T-cell (primary cell): ENCODE results near the gene SDK2. TPM values are rescaled to one million over a fixed set of nuclear protein-coding genes. Genes with fewer than 3 reads are reported as not detected.
A peak's percentile ranks its signal among the peaks of the same experiment; 100 is the strongest.

Experiments used
- ATAC-seq, 4 experiments: fragments of 200-7000 bp in 3 of 4; fragments of 150-1000 bp in 1 of 4; cut with Tn5 transposase; replicated peaks in 1 of 4; 1 replicate in 3 of 4; 2 replicates in 1 of 4; pipeline ENCODE4 v1.10.0; 2021; ENCODE audit warnings: moderate library complexity in 3 of 4, mild to moderate bottlenecking in 2 of 4, moderate number of reproducible peaks in 1 of 4
- CTCF ChIA-PET, 2 donors: fragments of 300-600 bp; sonication (Branson Sonifier 250); formaldehyde crosslinking; loops; one replicate each; lab custom pipeline; 2022; ENCODE audit warnings: antibody characterized with exemption in 2 of 2; lab: Charles Lee
- POLR2A ChIA-PET, 2 donors: fragments of 300-600 bp; sonication (Branson Sonifier 250); formaldehyde crosslinking; loops; one replicate each; lab custom pipeline; 2022; ENCODE audit warnings: antibody characterized with exemption in 2 of 2; lab: Charles Lee
- DNase-seq, 35 experiments: peaks; one replicate each; pipeline versions ENCODE4 v3.0.0 to v3.0.0-alpha.2; 2013 to 2023
- H3K27ac ChIP-seq: one replicate; pipeline ENCODE4 v1.5.1; 2013; ENCODE audit warnings: low read length
- H3K27me3 ChIP-seq, 2 experiments: replicated peaks in 1 of 2; 1 replicate in 1 of 2; 2 replicates in 1 of 2; pipeline versions ENCODE4 v1.6.1 to v1.7.0; 2013; ENCODE audit warnings: low read length in 1 of 2, mixed read lengths in 1 of 2; ENCODE audit not compliant: control insufficient read depth in 2 of 2, insufficient read depth in 2 of 2; ENCODE audit errors: extremely low read depth in 1 of 2
- H3K36me3 ChIP-seq, 2 donors: 1 replicate in 1 of 2; 2 replicates in 1 of 2; pipeline versions ENCODE4 v1.6.1 to v1.7.0; 2013; ENCODE audit warnings: low read length in 1 of 2; ENCODE audit not compliant: control insufficient read depth in 2 of 2, insufficient read depth in 1 of 2; ENCODE audit errors: extremely low read depth in 1 of 2
- H3K4me1 ChIP-seq, 2 experiments: 1 replicate in 1 of 2; 2 replicates in 1 of 2; pipeline versions ENCODE4 v1.6.1 to v1.7.0; 2013; ENCODE audit warnings: low read length in 2 of 2, mixed read lengths in 1 of 2; ENCODE audit not compliant: insufficient read depth in 2 of 2, control insufficient read depth in 1 of 2; ENCODE audit errors: extremely low read depth in 1 of 2
- H3K4me3 ChIP-seq, 2 donors: 1 replicate in 1 of 2; 2 replicates in 1 of 2; pipeline versions ENCODE4 v1.5.1 to v1.7.0; 2013; ENCODE audit warnings: mild to moderate bottlenecking in 2 of 2, low read length in 1 of 2, moderate library complexity in 1 of 2; ENCODE audit not compliant: control insufficient read depth in 1 of 2; ENCODE audit errors: extremely low read depth in 1 of 2
- H3K9me3 ChIP-seq: 2 replicates; pipeline ENCODE4 v1.7.0; 2013
- H3K27ac Mint-ChIP-seq, 2 donors: one replicate each; pipeline ENCODE4 v1.8.0; 2020 to 2021; ENCODE audit warnings: mild to moderate bottlenecking in 2 of 2, mixed read lengths in 2 of 2
- H3K27me3 Mint-ChIP-seq, 2 donors: one replicate each; pipeline ENCODE4 v1.8.0; 2021 to 2022; ENCODE audit warnings: mixed read lengths in 2 of 2
- H3K36me3 Mint-ChIP-seq: one replicate; pipeline ENCODE4 v1.8.0; 2021; ENCODE audit warnings: mixed read lengths
- H3K4me1 Mint-ChIP-seq, 3 donors: one replicate each; pipeline ENCODE4 v1.8.0; 2020 to 2022; ENCODE audit warnings: mixed read lengths in 3 of 3, mild to moderate bottlenecking in 1 of 3
- H3K4me3 Mint-ChIP-seq, 3 donors: one replicate each; pipeline ENCODE4 v1.8.0; 2020 to 2022; ENCODE audit warnings: mild to moderate bottlenecking in 3 of 3, mixed read lengths in 3 of 3, moderate library complexity in 3 of 3
- H3K9me3 Mint-ChIP-seq, 3 donors: one replicate each; pipeline ENCODE4 v1.8.0; 2020 to 2022; ENCODE audit warnings: mixed read lengths in 3 of 3
- WGBS: methylation state at CpG from one replicate; pipeline ENCODE4 v1.1.5; 2013; ENCODE audit warnings: missing lambda C conversion rate; ENCODE audit not compliant: insufficient coverage; 5-methylcytosine and 5-hydroxymethylcytosine counted together
- total RNA-seq, 35 experiments: library from RNA in 6 of 35; stranded (reverse) in 6 of 35; fragments of 120-200 nt in 1 of 35; gene quantifications; one replicate each; pipeline versions ENCODE4 v1.2.1 to v1.2.4 and lab custom pipeline; 2013 to 2026

Gene SDK2
- total RNA-seq, 5 donors from 2014 or later (not counting 1 experiment from before 2014, with no cell fraction given), result 2.9 to 8.3 (median 4.8) TPM

DNA sequence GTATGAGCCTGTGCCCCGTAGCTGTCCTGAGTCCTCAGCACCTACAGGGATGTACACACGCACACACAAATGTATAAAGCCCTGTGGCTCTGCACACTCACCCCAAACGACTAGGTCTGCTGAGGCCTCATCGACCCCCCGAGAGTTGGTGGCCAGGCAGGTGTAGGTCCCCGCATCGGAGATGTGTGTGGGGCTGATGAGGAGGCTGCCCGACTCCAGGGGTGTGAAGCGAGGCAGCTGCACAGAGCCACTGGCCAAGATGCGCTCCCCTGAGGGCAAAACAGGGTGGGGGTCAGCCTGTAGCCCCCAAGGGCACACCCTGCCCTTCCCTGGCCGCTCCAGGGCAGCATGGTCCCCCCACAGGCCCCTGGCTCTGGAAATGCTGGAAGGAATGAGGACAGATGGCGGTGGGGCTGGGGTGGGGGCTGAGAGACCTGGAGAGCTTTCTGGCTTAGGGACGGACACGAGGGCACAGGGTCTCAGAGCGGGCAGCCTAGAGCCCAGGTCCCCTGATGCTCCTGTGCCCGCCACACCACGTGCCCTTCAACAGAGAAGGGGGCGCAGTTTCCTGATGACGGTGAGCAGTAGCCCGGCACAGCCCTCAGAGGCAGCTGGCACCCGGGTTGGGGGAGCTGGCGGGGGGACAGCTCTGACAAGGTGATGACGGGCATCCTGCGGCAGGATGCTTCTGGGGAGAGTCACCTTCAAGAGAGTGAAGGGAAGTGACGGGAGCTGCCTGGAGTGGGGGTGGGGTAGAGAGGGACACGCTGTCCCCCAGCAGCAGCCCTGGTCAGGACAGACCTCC lies 212.6 kb downstream of the SDK2 start:
- Mint-ChIP-seq H3K27ac (no peak overlapping the region), H3K9me3 (no peaks in the 10 kb centered on the region), H3K4me3 (no peak overlapping the region), H3K36me3 (no peaks in the 10 kb centered on the region), H3K27me3 (no peaks in the 10 kb centered on the region), H3K4me1 (peaks cover 7 to 17% (median 10%) of the 10 kb centered on the region in 3 donors)
- ATAC-seq, result peak in 2 of 4 experiments; percentile 40 to 59
- no peaks in the 10 kb centered on the region for H3K36me3 ChIP-seq
- no peaks in the 10 kb centered on the region for H3K9me3 ChIP-seq
- peaks cover 0 to 8% of the 10 kb centered on the region in 2 experiments for H3K27me3 ChIP-seq
- CTCF ChIA-PET, result interaction anchor here (0.6 to 2.6 kb wide), 7 partner anchors 276 to 887 kb away, joined by 3 to 20 read pairs (median 6); no protein-coding TSS in a partner anchor
- H3K4me1 ChIP-seq, result peaks cover 0 to 7% of the 10 kb centered on the region in 2 experiments
- no peak overlapping the region for H3K4me3 ChIP-seq
- 86% methylated on average over 25 of the region's 26 CpGs for WGBS
- no peak overlapping the region for H3K27ac ChIP-seq
- peak in 5 of 35 experiments; percentile 23 to 44 (median 32) for DNase-seq
- POLR2A ChIA-PET, result no interaction called here

DNA sequence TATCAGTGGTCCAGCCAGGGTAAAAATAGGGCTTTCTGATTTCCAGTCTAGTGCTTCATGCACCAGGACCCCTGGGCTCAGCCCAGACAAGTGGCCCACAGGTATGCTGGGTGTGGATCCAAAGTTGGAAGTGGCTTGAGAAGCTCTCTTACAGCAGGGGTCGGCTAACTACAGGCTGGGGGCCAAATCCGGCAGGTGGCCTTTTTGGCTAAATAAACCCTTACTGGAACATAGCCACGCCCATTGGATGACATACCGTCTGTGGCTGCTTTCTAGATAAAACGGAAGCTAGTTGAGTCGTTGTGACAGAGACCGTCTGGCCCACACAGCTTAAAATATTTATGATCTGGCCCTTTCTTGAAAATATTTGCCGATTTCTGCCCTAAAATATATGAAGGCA lies 213.4 kb downstream of the SDK2 start:
- H3K4me3 Mint-ChIP-seq, result no peak overlapping the region
- no peaks in the 10 kb centered on the region for H3K36me3 Mint-ChIP-seq
- POLR2A ChIA-PET, result no interaction called here
- Histone ChIP-seq H3K4me3 (no peak overlapping the region), H3K4me1 (peaks cover 0 to 7% of the 10 kb centered on the region in 2 experiments), H3K9me3 (no peaks in the 10 kb centered on the region), H3K27me3 (peaks cover 0 to 8% of the 10 kb centered on the region in 2 experiments), H3K27ac (no peak overlapping the region), H3K36me3 (no peaks in the 10 kb centered on the region)
- CTCF ChIA-PET, result interaction anchor here (0.6 to 2.6 kb wide), 6 partner anchors 277 to 704 kb away, joined by 3 to 20 read pairs (median 7); no protein-coding TSS in a partner anchor
- peak in 1 of 4 experiments; percentile 46 for ATAC-seq
- peak in 3 of 35 experiments; percentile 11 to 21 (median 18) for DNase-seq
- WGBS, result 61% methylated on average over 6 of the region's 8 CpGs
- H3K27me3 Mint-ChIP-seq, result no peaks in the 10 kb centered on the region
- no peaks in the 10 kb centered on the region for H3K9me3 Mint-ChIP-seq
- H3K27ac Mint-ChIP-seq, result no peak overlapping the region
- H3K4me1 Mint-ChIP-seq, result peaks cover 7 to 17% (median 10%) of the 10 kb centered on the region in 3 donors

DNA sequence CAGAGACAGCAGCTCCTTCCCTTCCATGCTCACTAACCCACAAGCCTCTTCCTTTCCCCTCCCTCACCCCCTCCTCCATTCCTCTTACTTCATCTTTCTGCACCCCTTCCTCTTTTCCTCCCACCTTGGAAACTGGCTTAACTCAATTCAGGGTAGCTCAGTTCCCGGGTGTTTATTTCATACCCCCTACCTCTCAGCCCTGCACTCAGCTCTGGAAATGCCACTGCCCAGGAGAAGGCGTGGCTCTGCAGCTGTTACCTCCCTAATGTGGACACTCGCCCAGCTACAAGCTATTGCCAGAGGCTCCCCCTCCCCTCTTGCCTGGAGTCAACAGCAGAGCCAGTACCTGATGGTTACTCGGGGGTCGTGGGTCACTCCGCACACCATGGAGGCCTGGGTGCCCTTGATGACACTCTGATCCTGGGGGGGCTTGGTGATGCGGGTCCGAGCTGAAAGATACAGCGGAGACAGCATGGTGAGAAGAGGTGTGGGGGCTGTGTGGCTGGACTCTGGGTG lies 214.0 kb downstream of the SDK2 start:
- ATAC-seq (no peak), DNase-seq (no peak)
- Mint-ChIP-seq H3K36me3 (no peaks in the 10 kb centered on the region), H3K4me3 (no peak overlapping the region), H3K4me1 (peaks cover 7 to 17% (median 10%) of the 10 kb centered on the region in 3 donors), H3K27ac (no peak overlapping the region), H3K27me3 (no peaks in the 10 kb centered on the region), H3K9me3 (no peaks in the 10 kb centered on the region)
- Histone ChIP-seq H3K36me3 (no peaks in the 10 kb centered on the region), H3K27ac (no peak overlapping the region), H3K4me3 (no peak overlapping the region), H3K27me3 (peaks cover 0 to 8% of the 10 kb centered on the region in 2 experiments), H3K9me3 (no peaks in the 10 kb centered on the region), H3K4me1 (peaks cover 0 to 7% of the 10 kb centered on the region in 2 experiments)
- WGBS, result 56% methylated on average over 3 of the region's 9 CpGs
- ChIA-PET CTCF (interaction anchor here (0.6 to 2.6 kb wide), 10 partner anchors 9 to 578 kb away, joined by 3 to 20 read pairs (median 4); no protein-coding TSS in a partner anchor), POLR2A (no interaction called here)

DNA sequence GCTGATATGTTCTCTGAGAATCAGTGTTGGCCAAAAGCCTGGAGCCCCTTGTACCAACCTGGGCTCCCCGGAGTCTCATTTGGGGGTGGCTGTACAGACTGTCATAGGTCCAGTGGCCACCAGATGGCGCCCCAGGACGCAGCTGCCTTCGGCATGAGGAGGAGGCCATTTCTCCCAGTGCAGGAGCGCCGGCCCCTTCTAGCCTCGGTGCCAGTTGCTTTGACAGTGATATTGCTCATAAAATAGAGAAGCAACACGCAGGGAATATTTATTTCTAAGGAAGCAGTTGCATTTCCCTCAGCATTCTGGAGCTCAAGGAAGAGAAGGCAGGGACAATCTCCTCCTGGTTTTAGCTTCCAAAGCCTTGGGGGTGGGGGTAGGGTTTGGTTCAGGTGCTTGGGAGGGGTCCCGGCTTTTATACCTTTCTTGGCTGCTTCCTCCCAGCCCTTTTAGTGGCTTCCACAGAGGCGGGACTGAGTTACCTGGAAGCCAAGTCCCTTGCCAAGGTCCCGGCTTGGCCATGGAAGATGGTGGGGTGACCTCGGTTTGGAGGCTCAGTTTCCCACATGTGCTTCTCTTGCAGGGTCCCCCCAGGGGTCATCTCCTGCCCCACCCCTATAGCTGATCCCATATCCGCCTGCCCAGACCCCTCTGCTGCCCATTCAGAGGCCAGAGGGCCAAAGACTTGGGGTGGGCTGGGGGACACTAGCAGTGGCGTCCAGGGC lies 214.6 kb downstream of the SDK2 start:
- Mint-ChIP-seq H3K36me3 (no peaks in the 10 kb centered on the region), H3K4me3 (peak overlapping the region in 1 of 3 donors; percentile 42), H3K27me3 (no peaks in the 10 kb centered on the region), H3K9me3 (no peaks in the 10 kb centered on the region), H3K27ac (peak overlapping the region in 1 of 2 donors; percentile 11), H3K4me1 (peaks cover 7 to 17% (median 10%) of the 10 kb centered on the region in 3 donors)
- peaks cover 0 to 8% of the 10 kb centered on the region in 2 experiments for H3K27me3 ChIP-seq
- H3K27ac ChIP-seq, result no peak overlapping the region
- 35% methylated on average over 11 of the region's 14 CpGs for WGBS
- H3K9me3 ChIP-seq, result no peaks in the 10 kb centered on the region
- POLR2A ChIA-PET, result no interaction called here
- peak; percentile 53 to 93 (median 82) for DNase-seq
- CTCF ChIA-PET, result interaction anchor here (0.7 to 2.6 kb wide), 8 partner anchors 8 to 579 kb away, joined by 3 to 20 read pairs (median 4); no protein-coding TSS in a partner anchor
- no peaks in the 10 kb centered on the region for H3K36me3 ChIP-seq
- ATAC-seq, result peak; percentile 92 to 95 (median 94)
- no peak overlapping the region for H3K4me3 ChIP-seq
- H3K4me1 ChIP-seq, result peaks cover 0 to 7% of the 10 kb centered on the region in 2 experiments

DNA sequence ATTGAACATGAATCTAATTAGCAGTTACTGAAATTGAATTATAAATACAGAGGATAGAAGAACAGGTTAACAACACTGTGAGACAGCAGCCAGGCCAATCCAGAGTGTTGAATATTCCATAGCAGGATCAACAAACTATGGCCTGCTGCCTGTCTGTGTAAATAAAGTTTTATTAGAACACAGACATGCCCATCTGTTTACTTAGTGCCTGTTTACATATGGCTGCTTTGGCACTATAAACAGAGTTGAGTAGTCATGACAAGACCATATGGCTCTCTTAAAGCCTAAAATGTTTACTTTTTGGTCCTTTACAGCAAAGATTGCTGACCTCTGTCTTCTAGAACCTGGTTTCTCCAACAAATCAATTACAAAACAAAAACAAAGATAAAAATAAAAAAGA lies 217.0 kb downstream of the SDK2 start:
- Histone ChIP-seq H3K36me3 (peaks cover 0 to 8% of the 10 kb centered on the region in 2 donors), H3K4me1 (peaks cover 0 to 7% of the 10 kb centered on the region in 2 experiments), H3K27ac (no peak overlapping the region), H3K27me3 (peaks cover 0 to 11% of the 10 kb centered on the region in 2 experiments), H3K4me3 (no peak overlapping the region), H3K9me3 (no peaks in the 10 kb centered on the region)
- H3K36me3 Mint-ChIP-seq, result no peaks in the 10 kb centered on the region
- no peak for DNase-seq
- no peaks in the 10 kb centered on the region for H3K27me3 Mint-ChIP-seq
- CTCF ChIA-PET, result no interaction called here
- POLR2A ChIA-PET, result no interaction called here
- no peak overlapping the region for H3K4me3 Mint-ChIP-seq
- ATAC-seq, result no peak
- H3K27ac Mint-ChIP-seq, result no peak overlapping the region
- H3K4me1 Mint-ChIP-seq, result peaks cover 7 to 17% (median 10%) of the 10 kb centered on the region in 3 donors
- H3K9me3 Mint-ChIP-seq, result no peaks in the 10 kb centered on the region

DNA sequence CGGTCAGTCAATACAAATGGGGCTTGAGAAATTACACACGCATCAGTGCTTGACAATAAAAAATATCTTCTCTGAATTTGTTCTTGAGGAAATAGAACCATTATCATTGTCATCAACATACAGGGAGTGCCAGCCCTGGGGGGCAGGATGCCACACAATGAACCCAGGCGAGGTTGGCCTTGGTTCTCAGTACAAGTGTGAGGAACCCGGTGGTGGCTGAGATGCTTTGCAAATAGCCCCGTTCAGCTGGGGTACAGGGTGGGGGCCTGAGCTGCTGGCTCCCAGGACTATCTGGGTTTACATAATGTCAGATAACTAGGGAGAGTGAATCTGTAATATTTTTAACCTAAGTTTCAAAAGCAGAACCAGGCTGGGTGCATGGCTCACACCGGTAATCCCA lies 219.7 kb downstream of the SDK2 start:
- H3K27ac Mint-ChIP-seq, result no peak overlapping the region
- H3K4me3 Mint-ChIP-seq, result no peak overlapping the region
- ATAC-seq (no peak), DNase-seq (no peak)
- Histone ChIP-seq H3K27me3 (peaks cover 0 to 6% of the 10 kb centered on the region in 2 experiments), H3K4me3 (no peak overlapping the region), H3K9me3 (no peaks in the 10 kb centered on the region), H3K27ac (no peak overlapping the region), H3K36me3 (peaks cover 0 to 8% of the 10 kb centered on the region in 2 donors), H3K4me1 (peaks cover 0 to 3% of the 10 kb centered on the region in 2 experiments)
- ChIA-PET POLR2A (no interaction called here), CTCF (no interaction called here)
- H3K4me1 Mint-ChIP-seq, result peaks cover 2 to 4% (median 2%) of the 10 kb centered on the region in 3 donors
- H3K9me3 Mint-ChIP-seq, result no peaks in the 10 kb centered on the region
- H3K36me3 Mint-ChIP-seq, result peaks cover 5% of the 10 kb centered on the region
- no peaks in the 10 kb centered on the region for H3K27me3 Mint-ChIP-seq
- WGBS, result 92% methylated on average over 2 of the region's 6 CpGs
